ENCODE results near the gene GDNF.

DNA sequence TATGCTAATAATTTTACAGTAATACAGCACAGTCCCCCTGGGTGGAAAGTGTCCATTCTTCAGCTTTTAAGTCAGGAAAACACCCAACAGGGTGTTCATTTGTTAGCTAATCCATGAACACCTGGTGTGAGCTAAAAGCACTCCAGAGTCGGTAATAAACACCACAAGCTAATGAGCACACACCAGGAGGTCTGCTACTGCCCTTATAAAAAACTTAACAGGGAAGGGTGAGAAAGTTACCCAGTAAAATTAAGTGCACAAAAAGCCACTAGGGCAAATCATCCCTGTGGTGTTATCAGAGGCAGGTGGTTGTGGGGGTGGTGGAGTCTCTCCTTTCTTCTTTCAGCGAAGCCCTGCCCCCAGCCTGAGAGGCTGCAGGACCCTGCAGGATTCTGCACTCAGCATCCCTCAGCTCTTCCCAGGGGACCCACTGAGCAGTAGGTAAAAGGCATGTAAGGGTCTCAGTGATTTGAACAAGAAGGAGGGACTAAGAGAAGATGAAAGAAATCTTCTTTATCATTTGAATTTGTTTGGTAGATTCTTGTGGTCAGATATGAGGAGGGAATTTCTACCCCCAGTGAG, 14.4 kb downstream of the GDNF start:
- TF ChIP-seq, protein P1, sequence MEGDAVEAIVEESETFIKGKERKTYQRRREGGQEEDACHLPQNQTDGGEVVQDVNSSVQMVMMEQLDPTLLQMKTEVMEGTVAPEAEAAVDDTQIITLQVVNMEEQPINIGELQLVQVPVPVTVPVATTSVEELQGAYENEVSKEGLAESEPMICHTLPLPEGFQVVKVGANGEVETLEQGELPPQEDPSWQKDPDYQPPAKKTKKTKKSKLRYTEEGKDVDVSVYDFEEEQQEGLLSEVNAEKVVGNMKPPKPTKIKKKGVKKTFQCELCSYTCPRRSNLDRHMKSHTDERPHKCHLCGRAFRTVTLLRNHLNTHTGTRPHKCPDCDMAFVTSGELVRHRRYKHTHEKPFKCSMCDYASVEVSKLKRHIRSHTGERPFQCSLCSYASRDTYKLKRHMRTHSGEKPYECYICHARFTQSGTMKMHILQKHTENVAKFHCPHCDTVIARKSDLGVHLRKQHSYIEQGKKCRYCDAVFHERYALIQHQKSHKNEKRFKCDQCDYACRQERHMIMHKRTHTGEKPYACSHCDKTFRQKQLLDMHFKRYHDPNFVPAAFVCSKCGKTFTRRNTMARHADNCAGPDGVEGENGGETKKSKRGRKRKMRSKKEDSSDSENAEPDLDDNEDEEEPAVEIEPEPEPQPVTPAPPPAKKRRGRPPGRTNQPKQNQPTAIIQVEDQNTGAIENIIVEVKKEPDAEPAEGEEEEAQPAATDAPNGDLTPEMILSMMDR (conservative IDR thresholded peaks at IDR 0.05; ENCODE audit: low read depth in 2 of 2), result no peak
- no peak for TF ChIP-seq JUNB (IDR thresholded peaks at IDR 0.05; ENCODE audit: unreplicated experiment)
